Activated CD8-positive, alpha-beta memory T cell treated with anti-CD3 and anti-CD28 coated beads for 36 hours (primary cell): ENCODE data around the gene TRAFD1. TPM values are rescaled to one million over a fixed set of nuclear protein-coding genes. Genes with fewer than 3 reads are reported as not detected.
"Not testable (repeated sequence)": the region's sequence is repeated elsewhere in the genome, so short reads cannot be mapped to it uniquely, and the experiment has no call there.

Source experiments
- CTCF ChIA-PET: fragments of 350-600 bp; sonication (Branson Sonifier 250); formaldehyde crosslinking; loops from one replicate; lab custom pipeline; 2021; ENCODE audit warnings: antibody characterized with exemption; lab: Charles Lee
- POLR2A ChIA-PET: fragments of 350-600 bp; sonication (Branson Sonifier 250); formaldehyde crosslinking; loops from one replicate; lab custom pipeline; 2021; ENCODE audit warnings: antibody characterized with exemption; lab: Charles Lee
- total RNA-seq, 2 experiments: library from RNA; stranded (reverse); gene quantifications; one replicate each; pipeline ENCODE4 v1.2.3, GENCODE V29; 2021

The TRAFD1 gene
- total RNA-seq, 2 experiments from 2014 or later: 28.3 to 28.5 TPM

DNA sequence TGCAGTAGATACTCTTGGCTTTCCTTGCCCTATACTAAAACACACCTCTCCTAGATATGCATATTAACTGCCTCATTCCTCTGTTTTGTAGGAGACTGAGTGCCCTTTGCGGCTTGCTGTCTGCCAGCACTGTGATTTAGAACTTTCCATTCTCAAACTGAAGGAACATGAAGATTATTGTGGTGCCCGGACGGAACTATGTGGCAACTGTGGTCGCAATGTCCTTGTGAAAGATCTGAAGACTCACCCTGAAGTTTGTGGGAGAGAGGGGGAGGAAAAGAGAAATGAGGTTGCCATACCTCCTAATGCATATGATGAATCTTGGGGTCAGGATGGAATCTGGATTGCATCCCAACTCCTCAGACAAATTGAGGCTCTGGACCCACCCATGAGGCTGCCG is 15.4 kb downstream of the TRAFD1 start:
- POLR2A ChIA-PET: no interaction called here
- CTCF ChIA-PET: no interaction called here

DNA sequence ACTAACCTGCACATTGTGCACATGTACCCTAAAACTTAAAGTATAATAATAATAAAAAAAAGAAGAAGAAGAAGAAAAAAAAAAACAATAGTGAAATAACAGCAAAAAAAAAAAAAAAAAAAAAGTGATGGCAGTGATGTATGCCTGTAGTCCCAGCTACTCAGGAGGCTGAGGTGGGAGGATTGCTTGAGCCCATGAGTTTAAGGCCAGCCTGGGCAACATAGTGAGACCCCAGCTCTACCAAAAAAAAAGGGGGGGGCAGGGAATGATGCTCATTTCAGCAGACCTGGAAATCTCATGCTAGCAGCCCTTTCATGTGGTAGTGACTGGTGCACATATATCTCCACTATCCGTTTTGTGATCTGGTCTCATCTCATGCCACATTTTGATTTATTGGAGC is 20.8 kb downstream of the TRAFD1 start:
- POLR2A ChIA-PET: no interaction called here
- CTCF ChIA-PET: interaction anchor here (0.6 kb wide), 1 partner anchor 61 kb away, joined by 4 read pairs; no protein-coding TSS in a partner anchor

DNA sequence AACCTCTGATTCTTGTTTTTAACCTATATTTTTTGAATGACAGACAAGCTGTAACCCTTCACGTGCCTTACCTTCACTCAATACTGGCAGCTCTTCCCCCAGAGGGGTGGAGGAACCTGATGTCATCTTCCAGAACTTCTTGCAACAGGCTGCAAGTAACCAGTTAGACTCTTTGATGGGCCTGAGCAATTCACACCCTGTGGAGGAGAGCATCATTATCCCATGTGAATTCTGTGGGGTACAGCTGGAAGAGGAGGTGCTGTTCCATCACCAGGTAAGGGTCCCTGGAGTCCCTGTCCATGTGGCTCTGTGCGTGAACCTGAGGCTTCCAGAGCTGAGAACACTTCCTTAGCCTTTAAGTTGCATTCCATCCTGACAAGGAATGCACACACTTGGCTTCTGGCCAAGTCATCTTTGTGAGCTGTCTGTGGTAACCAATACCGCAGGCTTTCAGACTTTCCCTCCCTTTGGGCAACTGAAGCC is 22.7 kb downstream of the TRAFD1 start:
- CTCF ChIA-PET: no interaction called here
- POLR2A ChIA-PET: no interaction called here

GRCh38 chr12:112149596-112149995 is 24.2 kb downstream of the TRAFD1 start:
- POLR2A ChIA-PET: no interaction called here
- CTCF ChIA-PET: no interaction called here

DNA sequence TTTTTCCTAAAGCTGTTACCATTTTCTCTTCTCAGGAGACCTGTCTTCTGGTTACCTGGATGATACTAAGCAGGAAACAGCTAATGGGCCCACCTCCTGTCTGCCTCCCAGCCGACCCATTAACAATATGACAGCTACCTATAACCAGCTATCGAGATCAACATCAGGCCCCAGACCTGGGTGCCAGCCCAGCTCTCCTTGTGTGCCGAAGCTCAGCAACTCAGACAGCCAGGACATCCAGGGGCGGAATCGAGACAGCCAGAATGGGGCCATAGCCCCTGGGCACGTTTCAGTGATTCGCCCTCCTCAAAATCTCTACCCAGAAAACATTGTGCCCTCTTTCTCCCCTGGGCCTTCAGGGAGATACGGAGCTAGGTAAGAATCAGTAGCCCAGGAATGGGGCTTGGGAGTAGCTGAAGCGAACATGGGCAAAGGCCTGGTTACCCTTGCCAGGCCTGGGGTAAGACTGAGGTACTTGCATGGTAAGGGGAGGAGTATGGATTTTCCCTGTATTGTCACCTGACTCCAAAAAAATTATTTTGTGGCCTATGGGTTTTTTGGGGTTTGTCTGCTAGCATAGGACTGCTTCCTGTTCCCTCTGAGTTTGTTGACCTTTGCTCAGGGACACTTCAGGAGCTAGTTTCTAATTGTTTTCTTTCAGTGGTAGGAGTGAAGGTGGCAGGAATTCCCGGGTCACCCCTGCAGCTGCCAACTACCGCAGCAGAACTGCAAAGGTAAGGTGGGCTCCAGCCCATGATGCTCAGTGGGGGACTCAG is 26.6 kb downstream of the TRAFD1 start:
- ChIA-PET POLR2A (no interaction called here), CTCF (no interaction called here)

- POLR2A ChIA-PET: no interaction called here
- CTCF ChIA-PET: interaction anchor here (0.6 kb wide), 1 partner anchor 153 kb away, joined by 3 read pairs; no protein-coding TSS in a partner anchor
These were observed 28.0 kb downstream of the TRAFD1 start for GRCh38 chr12:112153181-112153892.

DNA sequence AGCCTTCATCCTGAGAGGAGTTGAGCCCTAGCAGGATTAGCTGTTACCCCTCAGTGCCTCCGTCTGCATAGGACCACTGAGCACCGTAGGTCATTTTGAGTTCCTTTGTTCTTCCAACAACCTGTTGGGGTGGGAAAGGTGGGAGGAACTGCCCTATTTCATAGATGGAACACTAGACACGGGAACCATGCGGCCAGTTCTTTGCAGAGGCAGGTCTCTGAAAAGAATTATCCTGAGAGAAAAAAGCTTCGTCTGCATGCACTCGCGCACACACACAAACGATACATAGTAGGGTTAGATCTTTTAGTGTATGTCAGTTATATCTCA is 28.5 kb downstream of the TRAFD1 start:
- CTCF ChIA-PET: no interaction called here
- POLR2A ChIA-PET: no interaction called here

GRCh38 chr12:112158461-112159145 is 33.2 kb downstream of the TRAFD1 start:
- POLR2A ChIA-PET: not testable (repeated sequence)
- CTCF ChIA-PET: interaction anchor here (1.1 kb wide), 1 partner anchor 39 kb away, joined by 3 read pairs; no protein-coding TSS in a partner anchor

- ChIA-PET CTCF (interaction anchor here (1.1 kb wide), 1 partner anchor 39 kb away, joined by 3 read pairs; no protein-coding TSS in a partner anchor), POLR2A (no interaction called here)
These were observed 33.8 kb downstream of the TRAFD1 start for GRCh38 chr12:112159146-112159541.

DNA sequence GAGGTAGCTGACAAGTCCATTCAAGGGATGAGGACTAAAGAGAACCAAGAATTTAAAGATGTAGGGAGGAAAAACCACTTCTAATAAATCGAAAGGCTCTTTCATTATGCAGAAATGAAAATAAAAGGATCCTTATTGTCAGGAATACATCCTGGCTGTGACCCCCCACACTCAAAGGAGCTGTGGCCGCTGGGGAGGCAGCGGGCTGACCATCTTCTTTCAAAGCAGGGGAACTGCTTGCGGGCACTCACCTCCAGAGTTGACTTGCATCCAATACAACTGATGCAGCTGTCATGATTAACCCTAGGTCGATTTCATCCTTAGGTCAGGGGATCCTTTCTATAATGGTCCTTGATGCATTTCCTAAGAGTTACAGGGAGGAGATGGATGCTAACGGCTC is 35.3 kb downstream of the TRAFD1 start:
- POLR2A ChIA-PET: interaction anchor here (0.6 kb wide), 1 partner anchor 35 kb away, joined by 3 read pairs; no protein-coding TSS in a partner anchor

DNA sequence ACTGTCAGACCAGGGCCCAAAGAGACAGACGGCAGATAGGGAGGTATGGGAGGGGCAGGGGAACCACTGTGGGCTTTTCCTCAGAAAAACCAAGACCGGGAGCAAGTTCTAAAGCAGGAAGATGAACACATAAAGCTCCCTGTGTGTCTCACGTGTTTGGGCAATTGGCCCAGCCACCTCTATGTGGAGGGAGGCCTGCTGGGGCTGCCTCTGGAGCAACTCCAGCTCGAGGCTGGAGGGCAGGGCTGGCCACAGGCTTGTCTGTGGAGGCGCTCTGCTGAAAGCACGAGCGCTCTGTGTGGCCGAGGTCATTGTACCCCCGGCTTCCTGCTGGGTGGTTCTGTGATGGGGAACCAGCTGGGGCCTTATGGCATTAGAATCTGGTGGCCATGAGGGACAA is 36.4 kb downstream of the TRAFD1 start:
- POLR2A ChIA-PET: no interaction called here
- CTCF ChIA-PET: no interaction called here

More for the DNA sequence above, 35.3 kb downstream of the TRAFD1 start:
- CTCF ChIA-PET: no interaction called here

- POLR2A ChIA-PET: no interaction called here
- CTCF ChIA-PET: no interaction called here
These were observed 37.0 kb downstream of the TRAFD1 start for GRCh38 chr12:112162241-112162790.

GRCh38 chr12:112163056-112163455 is 37.7 kb downstream of the TRAFD1 start:
- CTCF ChIA-PET: no interaction called here

DNA sequence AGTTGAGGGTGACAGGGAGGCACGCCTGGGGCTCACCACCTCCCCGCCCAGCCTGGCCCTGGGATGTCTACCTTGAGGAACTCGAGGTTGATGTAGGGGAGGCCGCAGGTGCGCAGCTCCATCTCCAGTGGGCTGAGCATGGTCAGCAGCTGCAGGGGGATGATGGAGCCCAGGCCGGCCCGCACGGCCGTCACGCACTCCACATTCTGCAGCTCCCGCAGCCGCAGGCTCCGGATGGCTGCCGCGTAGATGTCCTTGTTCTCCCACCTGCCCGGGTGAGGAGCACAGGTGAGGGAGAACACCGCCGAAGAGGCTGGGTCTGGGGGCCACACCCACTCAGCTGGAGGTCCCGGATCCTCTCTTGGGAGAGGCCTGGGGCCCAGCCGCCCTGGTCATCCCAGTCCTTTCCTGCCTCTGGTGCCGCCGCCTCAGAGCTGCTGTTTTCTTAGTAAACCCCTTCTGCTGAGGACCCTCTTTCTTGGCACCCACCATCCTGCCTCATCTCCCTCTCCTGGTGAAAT is 38.2 kb downstream of the TRAFD1 start:
- POLR2A ChIA-PET: no interaction called here
- CTCF ChIA-PET: no interaction called here

More at GRCh38 chr12:112163056-112163455, 37.7 kb downstream of the TRAFD1 start:
- POLR2A ChIA-PET: no interaction called here

DNA sequence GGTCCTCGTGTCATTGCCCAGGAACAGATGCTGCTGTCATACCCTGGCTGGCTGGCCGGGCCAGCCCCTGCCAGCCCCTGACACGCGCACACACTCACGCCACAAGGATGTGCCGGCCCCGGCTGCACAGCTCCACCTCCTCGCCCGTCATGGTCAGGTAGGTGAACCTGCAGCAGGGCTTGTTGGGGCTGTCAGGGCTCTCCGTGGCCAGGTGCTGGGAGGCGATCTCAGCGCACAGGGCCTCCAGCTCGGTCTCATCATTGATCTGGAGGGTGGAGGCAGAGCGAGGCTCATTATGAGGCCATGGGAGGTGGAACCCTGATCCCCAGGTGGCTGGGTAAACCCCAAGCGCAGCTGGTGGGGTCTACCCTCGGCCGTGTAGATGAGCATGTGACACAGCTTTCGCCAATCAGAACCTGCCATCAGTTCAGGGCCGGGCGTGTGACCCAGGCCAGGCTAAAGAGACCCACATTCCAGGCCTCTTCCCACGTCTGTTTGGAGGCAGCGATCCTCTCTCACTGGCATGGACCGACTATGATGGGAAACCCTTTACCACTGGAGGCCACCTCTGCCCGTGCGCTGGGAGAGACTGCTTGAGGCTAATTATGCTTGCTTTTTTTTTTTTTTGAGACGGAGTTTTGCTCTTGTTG is 38.8 kb downstream of the TRAFD1 start:
- ChIA-PET CTCF (no interaction called here), POLR2A (no interaction called here)

- POLR2A ChIA-PET: interaction anchor here (0.6 kb wide), 1 partner anchor 110 kb away, joined by 3 read pairs; no protein-coding TSS in a partner anchor
These were observed 40.3 kb downstream of the TRAFD1 start for GRCh38 chr12:112165624-112166023.

GRCh38 chr12:112166051-112167015 is 41.0 kb downstream of the TRAFD1 start:
- ChIA-PET CTCF (no interaction called here), POLR2A (no interaction called here)

More at GRCh38 chr12:112165624-112166023, 40.3 kb downstream of the TRAFD1 start:
- CTCF ChIA-PET: no interaction called here

GRCh38 chr12:112167031-112167461 is 41.7 kb downstream of the TRAFD1 start:
- POLR2A ChIA-PET: no interaction called here
- CTCF ChIA-PET: no interaction called here
